GM12878 (cell line): ENCODE measurements around the gene GPR176. TPM values are rescaled to one million over a fixed set of nuclear protein-coding genes. Genes with fewer than 3 reads are reported as not detected.

Experiments used
- ATAC-seq: fragments of 200-7000 bp; cut with Tn5 transposase; 3 replicates; pipeline ENCODE4 v1.9.1; 2020; ENCODE audit warnings: mild to moderate bottlenecking, moderate library complexity
- BruUV-seq: library from RNA; stranded (reverse); fragments of 400-500 nt; replicated peaks from 2 replicates; lab custom pipeline; 2021; lab: Mats Ljungman, UMichigan
- CTCF ChIA-PET: fragments of 300-600 bp; sonication (Branson Sonifier 250); formaldehyde crosslinking; extraction: SDS; loops from one replicate; lab custom pipeline; 2021; ENCODE audit warnings: inconsistent platforms; lab: Yijun Ruan, JAX
- POLR2A ChIA-PET: fragments of 350-600 bp; formaldehyde crosslinking; extraction: SDS; loops from one replicate; lab custom pipeline; 2021; ENCODE audit warnings: inconsistent platforms; lab: Charles Lee
- RAD21 ChIA-PET: fragments of 300-600 bp; sonication (Branson Sonifier 250); formaldehyde crosslinking; loops from one replicate; lab custom pipeline; 2023; ENCODE audit warnings: antibody characterized with exemption; ENCODE audit not compliant: unreplicated experiment; lab: Charles Lee
- SMC1A ChIA-PET: fragments of 300-600 bp; sonication (Branson Sonifier 250); formaldehyde crosslinking; loops from one replicate; lab custom pipeline; 2023; ENCODE audit not compliant: unreplicated experiment, uncharacterized antibody; lab: Charles Lee
- DNase-seq: peaks from one replicate; pipeline ENCODE4 v3.0.0-alpha.2; 2011; ENCODE audit warnings: low read depth, low spot score
- FAIRE-seq: peaks from 3 replicates; lab custom pipeline; 2011; peaks lifted over from hg19 to GRCh38; lab: Jason Lieb, UNC
- H2AFZ ChIP-seq: 2 replicates; pipeline ENCODE4 v1.6.0; 2011; ENCODE audit warnings: low read depth, low read length, control low read depth; ENCODE audit not compliant: control insufficient read depth
- H3K27ac ChIP-seq: 2 replicates; pipeline ENCODE4 v1.5.1; 2011; ENCODE audit warnings: control low read depth; ENCODE audit not compliant: control insufficient read depth, insufficient read depth
- H3K27me3 ChIP-seq, 2 experiments: replicated peaks in 1 of 2; 2 replicates each; pipeline versions ENCODE4 v1.6.0 to v1.6.1; 2011; ENCODE audit warnings: low read length in 1 of 2; ENCODE audit not compliant: control insufficient read depth in 2 of 2, insufficient read depth in 2 of 2
- H3K36me3 ChIP-seq, 2 experiments: 2 replicates each; pipeline ENCODE4 v1.5.1; 2011; ENCODE audit warnings: low read length in 1 of 2; ENCODE audit not compliant: control insufficient read depth in 2 of 2, insufficient read depth in 2 of 2
- H3K4me1 ChIP-seq: 2 replicates; pipeline ENCODE4 v1.6.1; 2011; ENCODE audit warnings: mild to moderate bottlenecking, low read length, moderate library complexity, mixed read lengths; ENCODE audit not compliant: control insufficient read depth, insufficient read depth
- H3K4me2 ChIP-seq: 2 replicates; pipeline ENCODE4 v1.6.0; 2011; ENCODE audit warnings: control low read depth; ENCODE audit not compliant: control insufficient read depth, insufficient read depth
- H3K4me3 ChIP-seq: fragments of 200-600 bp; sonication (generic); 2 replicates; pipeline ENCODE4 v1.5.1; 2016
- H3K79me2 ChIP-seq: 2 replicates; pipeline ENCODE4 v1.6.0; 2011; ENCODE audit warnings: low read length; ENCODE audit not compliant: control insufficient read depth, insufficient read depth
- H3K9ac ChIP-seq: 2 replicates; pipeline ENCODE4 v1.8.0; 2011; ENCODE audit warnings: low read length, control low read depth, mixed read lengths; ENCODE audit not compliant: control insufficient read depth, insufficient read depth
- H3K9me3 ChIP-seq: replicated peaks from 3 replicates; pipeline ENCODE4 v1.5.1; 2011; ENCODE audit warnings: mild to moderate bottlenecking, low read length; ENCODE audit not compliant: control insufficient read depth, insufficient read depth
- H4K20me1 ChIP-seq: 2 replicates; pipeline ENCODE4 v1.6.0; 2011; ENCODE audit not compliant: control insufficient read depth, insufficient read depth
- BMI1 ChIP-seq: fragments of 450-650 bp; IDR thresholded peaks from 2 replicates; pipeline ENCODE4 v1.6.1; 2016; ENCODE audit warnings: mild to moderate bottlenecking, moderate library complexity, borderline replicate concordance
- GATAD2B ChIP-seq: fragments of 450-650 bp; conservative IDR thresholded peaks from 2 replicates; pipeline ENCODE4 v1.6.1; 2017; ENCODE audit warnings: low read depth, mild to moderate bottlenecking, moderate library complexity
- KDM1A ChIP-seq: fragments of 200-600 bp; sonication (generic); IDR thresholded peaks from 2 replicates; pipeline ENCODE4 v1.6.1; 2016; ENCODE audit warnings: borderline replicate concordance
- KLF5 ChIP-seq: fragments of 450-650 bp; IDR thresholded peaks from 2 replicates; pipeline ENCODE4 v1.6.1; 2014; ENCODE audit warnings: mild to moderate bottlenecking; ENCODE audit not compliant: partially characterized antibody
- MTA3 ChIP-seq: IDR thresholded peaks from 2 replicates; pipeline ENCODE4 v1.6.1; 2012; ENCODE audit warnings: low read length, inconsistent platforms, borderline replicate concordance
- NFYB ChIP-seq: IDR thresholded peaks from 2 replicates; pipeline ENCODE4 v1.6.1; 2011; ENCODE audit warnings: low read depth, mild to moderate bottlenecking, low read length, improper control_type of control experiment, moderate library complexity; ENCODE audit not compliant: insufficient read depth
- NRF1 ChIP-seq: conservative IDR thresholded peaks from 2 replicates; pipeline ENCODE4 v1.6.1; 2011; ENCODE audit warnings: mild to moderate bottlenecking, low read depth, low read length, improper control_type of control experiment
- POU2F2 ChIP-seq: IDR thresholded peaks from 3 replicates; pipeline ENCODE4 v1.6.1; 2011; ENCODE audit warnings: low read depth, mild to moderate bottlenecking, low read length, borderline replicate concordance
- RAD51 ChIP-seq: fragments of 450-650 bp; IDR thresholded peaks from 2 replicates; pipeline ENCODE4 v1.6.1; 2016; ENCODE audit warnings: moderate library complexity, mild to moderate bottlenecking, inconsistent platforms
- RCOR1 ChIP-seq: conservative IDR thresholded peaks from 2 replicates; pipeline ENCODE4 v1.6.1; 2012; ENCODE audit warnings: low read depth, low read length, improper control_type of control experiment
- WGBS: methylation state at CpG from one replicate; pipeline ENCODE4 v1.1.6; 2016; ENCODE audit warnings: low lambda C conversion rate; ENCODE audit not compliant: insufficient replicate concordance, insufficient coverage; ENCODE audit errors: missing lambda C conversion rate; 5-methylcytosine and 5-hydroxymethylcytosine counted together
- in situ Hi-C: fragments of 300-500 bp; cut with MboI; formaldehyde crosslinking; loops from 9 replicates; pipeline ENCODE4 v1.14.3; 2018; ENCODE audit warnings: mixed read lengths
- intact Hi-C: fragments of 100-400 bp; cut with micrococcal nuclease; formaldehyde crosslinking; loops from one replicate; pipeline ENCODE4 v1.14.2; 2022; ENCODE audit not compliant: unreplicated experiment
- polyA plus RNA-seq, 11 experiments: library from polyadenylated mRNA; depleted of rRNA in 4 of 11; unstranded in 6 of 11; stranded (reverse) in 5 of 11; fragments of >200 nt; fragmentation: Nextera tagmentation in 4 of 11; fragmentation: Illumina TruSeq in 1 of 11; extraction: Ambion mirVana in 4 of 11; extraction: Trizol in 1 of 11; gene quantifications; 1 replicate in 1 of 11; 2 replicates in 10 of 11; pipeline versions ENCODE4 v1.2.1 to v1.2.3, GENCODE V29; 2011 to 2016; ENCODE audit warnings: inconsistent platforms in 2 of 11, missing spikeins in 2 of 11, low read depth in 1 of 11
- total RNA-seq, 4 experiments: library from RNA; depleted of rRNA in 3 of 4; stranded (reverse); fragments of >200 nt in 3 of 4; fragmentation: Illumina TruSeq in 1 of 4; extraction: Trizol in 1 of 4; gene quantifications; 2 replicates each; pipeline versions ENCODE4 v1.2.1 to v1.2.3, GENCODE V29; 2013 to 2021
- TF ChIP-seq, protein P1 (sequence below): fragments of 450-650 bp; IDR thresholded peaks from 2 replicates; pipeline ENCODE4 v1.6.1; 2017; ENCODE audit warnings: low read depth, mild to moderate bottlenecking, moderate library complexity
- TF ChIP-seq, protein P2 (sequence below): fragments of 450-650 bp; IDR thresholded peaks from 2 replicates; pipeline ENCODE4 v1.6.1; 2016; ENCODE audit warnings: mild to moderate bottlenecking, moderate library complexity, borderline replicate concordance
- TF ChIP-seq, protein P3 (sequence below): fragments of 150-350 bp; IDR thresholded peaks from 2 replicates; pipeline ENCODE4 v1.6.1; 2014; ENCODE audit warnings: mild to moderate bottlenecking, low read depth, low read length

Gene GPR176
- total and polyA plus RNA-seq, 10 of the 15 experiments (the other 5 are each of a cell fraction or from before 2014, with no cell fraction given): 0.02 to 0.33 (median 0.16) TPM; not detected in 4

DNA sequence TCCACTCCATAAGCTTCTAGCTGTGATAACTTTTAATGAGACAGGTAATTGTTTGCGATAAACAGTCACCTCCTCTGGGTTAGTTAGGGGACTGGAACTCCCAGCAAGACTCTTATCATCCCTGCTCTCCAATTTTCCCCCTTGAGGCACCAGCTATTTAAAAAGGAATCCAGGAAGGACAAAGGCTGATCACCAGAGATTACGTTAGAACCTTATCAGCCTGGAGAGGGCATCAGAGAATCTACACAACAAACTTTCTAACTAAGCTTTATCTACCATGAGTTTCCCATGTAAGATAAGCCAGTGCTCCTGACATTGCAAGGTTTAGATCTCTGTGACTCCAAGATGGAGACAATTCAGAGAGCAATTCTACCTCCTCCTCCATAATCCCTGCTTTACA, 31.3 kb downstream of the GPR176 start:
- in situ Hi-C loops (loop anchor here (10.0 kb wide), 1 partner anchor 386 kb away; no protein-coding TSS in a partner anchor), intact Hi-C loops (loop anchor here (10.0 kb wide), 1 partner anchor 386 kb away; no protein-coding TSS in a partner anchor)
- Histone ChIP-seq H3K79me2 (no peaks in the 10 kb centered on the region), H3K27me3 (no peaks in the 10 kb centered on the region; a peak in 1 of 4 replicates), H3K4me3 (no peak overlapping the region), H3K4me2 (no peak overlapping the region), H3K9me3 (no peaks in the 10 kb centered on the region), H3K27ac (no peak overlapping the region), H4K20me1 (no peaks in the 10 kb centered on the region), H2AFZ (no peak overlapping the region), H3K4me1 (no peaks in the 10 kb centered on the region), H3K9ac (no peak overlapping the region), H3K36me3 (no peaks in the 10 kb centered on the region)
- ChIA-PET RAD21 (interaction anchor here (0.7 to 2.2 kb wide), 9 partner anchors 32 to 386 kb away, joined by 3 to 11 read pairs (median 5); no protein-coding TSS in a partner anchor), CTCF (interaction anchor here (0.9 to 3.1 kb wide), 19 partner anchors 9 to 386 kb away, joined by 3 to 18 read pairs (median 5); partner anchors contain the start of genes EIF2AK4 and SRP14), POLR2A (no interaction called here), SMC1A (interaction anchor here (0.5 to 1.9 kb wide), 13 partner anchors 12 to 914 kb away, joined by 3 to 10 read pairs (median 4); no protein-coding TSS in a partner anchor)
- DNase-seq (no peak), FAIRE-seq (no peak), ATAC-seq (no peak)
- 57% methylated on average over 2 of the region's 2 CpGs for WGBS
- no TSS peak for BruUV-seq
- TF ChIP-seq KLF5 (no peak), KDM1A (no peak), NFYB (no peak), NRF1 (no peak), POU2F2 (no peak), GATAD2B (no peak), BMI1 (no peak), RAD51 (no peak), RCOR1 (no peak), MTA3 (no peak)
- TF ChIP-seq, protein P1, sequence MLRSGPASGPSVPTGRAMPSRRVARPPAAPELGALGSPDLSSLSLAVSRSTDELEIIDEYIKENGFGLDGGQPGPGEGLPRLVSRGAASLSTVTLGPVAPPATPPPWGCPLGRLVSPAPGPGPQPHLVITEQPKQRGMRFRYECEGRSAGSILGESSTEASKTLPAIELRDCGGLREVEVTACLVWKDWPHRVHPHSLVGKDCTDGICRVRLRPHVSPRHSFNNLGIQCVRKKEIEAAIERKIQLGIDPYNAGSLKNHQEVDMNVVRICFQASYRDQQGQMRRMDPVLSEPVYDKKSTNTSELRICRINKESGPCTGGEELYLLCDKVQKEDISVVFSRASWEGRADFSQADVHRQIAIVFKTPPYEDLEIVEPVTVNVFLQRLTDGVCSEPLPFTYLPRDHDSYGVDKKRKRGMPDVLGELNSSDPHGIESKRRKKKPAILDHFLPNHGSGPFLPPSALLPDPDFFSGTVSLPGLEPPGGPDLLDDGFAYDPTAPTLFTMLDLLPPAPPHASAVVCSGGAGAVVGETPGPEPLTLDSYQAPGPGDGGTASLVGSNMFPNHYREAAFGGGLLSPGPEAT: no peak
- TF ChIP-seq, protein P2, sequence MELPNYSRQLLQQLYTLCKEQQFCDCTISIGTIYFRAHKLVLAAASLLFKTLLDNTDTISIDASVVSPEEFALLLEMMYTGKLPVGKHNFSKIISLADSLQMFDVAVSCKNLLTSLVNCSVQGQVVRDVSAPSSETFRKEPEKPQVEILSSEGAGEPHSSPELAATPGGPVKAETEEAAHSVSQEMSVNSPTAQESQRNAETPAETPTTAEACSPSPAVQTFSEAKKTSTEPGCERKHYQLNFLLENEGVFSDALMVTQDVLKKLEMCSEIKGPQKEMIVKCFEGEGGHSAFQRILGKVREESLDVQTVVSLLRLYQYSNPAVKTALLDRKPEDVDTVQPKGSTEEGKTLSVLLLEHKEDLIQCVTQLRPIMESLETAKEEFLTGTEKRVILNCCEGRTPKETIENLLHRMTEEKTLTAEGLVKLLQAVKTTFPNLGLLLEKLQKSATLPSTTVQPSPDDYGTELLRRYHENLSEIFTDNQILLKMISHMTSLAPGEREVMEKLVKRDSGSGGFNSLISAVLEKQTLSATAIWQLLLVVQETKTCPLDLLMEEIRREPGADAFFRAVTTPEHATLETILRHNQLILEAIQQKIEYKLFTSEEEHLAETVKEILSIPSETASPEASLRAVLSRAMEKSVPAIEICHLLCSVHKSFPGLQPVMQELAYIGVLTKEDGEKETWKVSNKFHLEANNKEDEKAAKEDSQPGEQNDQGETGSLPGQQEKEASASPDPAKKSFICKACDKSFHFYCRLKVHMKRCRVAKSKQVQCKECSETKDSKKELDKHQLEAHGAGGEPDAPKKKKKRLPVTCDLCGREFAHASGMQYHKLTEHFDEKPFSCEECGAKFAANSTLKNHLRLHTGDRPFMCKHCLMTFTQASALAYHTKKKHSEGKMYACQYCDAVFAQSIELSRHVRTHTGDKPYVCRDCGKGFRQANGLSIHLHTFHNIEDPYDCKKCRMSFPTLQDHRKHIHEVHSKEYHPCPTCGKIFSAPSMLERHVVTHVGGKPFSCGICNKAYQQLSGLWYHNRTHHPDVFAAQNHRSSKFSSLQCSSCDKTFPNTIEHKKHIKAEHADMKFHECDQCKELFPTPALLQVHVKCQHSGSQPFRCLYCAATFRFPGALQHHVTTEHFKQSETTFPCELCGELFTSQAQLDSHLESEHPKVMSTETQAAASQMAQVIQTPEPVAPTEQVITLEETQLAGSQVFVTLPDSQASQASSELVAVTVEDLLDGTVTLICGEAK: no peak
- TF ChIP-seq, protein P3, sequence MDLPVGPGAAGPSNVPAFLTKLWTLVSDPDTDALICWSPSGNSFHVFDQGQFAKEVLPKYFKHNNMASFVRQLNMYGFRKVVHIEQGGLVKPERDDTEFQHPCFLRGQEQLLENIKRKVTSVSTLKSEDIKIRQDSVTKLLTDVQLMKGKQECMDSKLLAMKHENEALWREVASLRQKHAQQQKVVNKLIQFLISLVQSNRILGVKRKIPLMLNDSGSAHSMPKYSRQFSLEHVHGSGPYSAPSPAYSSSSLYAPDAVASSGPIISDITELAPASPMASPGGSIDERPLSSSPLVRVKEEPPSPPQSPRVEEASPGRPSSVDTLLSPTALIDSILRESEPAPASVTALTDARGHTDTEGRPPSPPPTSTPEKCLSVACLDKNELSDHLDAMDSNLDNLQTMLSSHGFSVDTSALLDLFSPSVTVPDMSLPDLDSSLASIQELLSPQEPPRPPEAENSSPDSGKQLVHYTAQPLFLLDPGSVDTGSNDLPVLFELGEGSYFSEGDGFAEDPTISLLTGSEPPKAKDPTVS: no peak
